K562 (cell line): ENCODE data around the gene ING2. TPM values are rescaled to one million over a fixed set of nuclear protein-coding genes. Genes with fewer than 3 reads are reported as not detected.
A peak's percentile ranks its signal among the peaks of the same experiment; 100 is the strongest.

Experiments
- ARID1B ChIP-seq: fragments of 450-650 bp; IDR thresholded peaks from 2 replicates; pipeline ENCODE4 v1.6.1; 2016; ENCODE audit warnings: antibody characterized with exemption, mild to moderate bottlenecking, inconsistent platforms
- ATF7 ChIP-seq: fragments of 450-650 bp; IDR thresholded peaks from 2 replicates; pipeline ENCODE4 v1.7.1; 2014; ENCODE audit warnings: mild to moderate bottlenecking, moderate library complexity
- CBX1 ChIP-seq: sonication (generic); IDR thresholded peaks from 2 replicates; pipeline ENCODE4 v1.6.1; 2016; ENCODE audit warnings: antibody characterized with exemption, low read depth, mild to moderate bottlenecking
- CC2D1A ChIP-seq: fragments of 450-650 bp; IDR thresholded peaks from 2 replicates; pipeline ENCODE4 v1.6.1; 2017; ENCODE audit warnings: mild to moderate bottlenecking
- ELF4 ChIP-seq: fragments of 450-650 bp; formaldehyde crosslinking; IDR thresholded peaks from 2 replicates; pipeline ENCODE4 v1.4.0; 2022; ENCODE audit warnings: missing genetic modification characterization
- HCFC1 ChIP-seq: IDR thresholded peaks from 2 replicates; pipeline ENCODE4 v1.6.1; 2012; ENCODE audit warnings: low read depth, low read length, improper control_type of control experiment
- KHSRP ChIP-seq: fragments of 450-650 bp; IDR thresholded peaks from 2 replicates; pipeline ENCODE4 v1.6.1; 2017
- MAZ ChIP-seq, 2 experiments: fragments of 450-650 bp in 1 of 2; sonication (generic) in 1 of 2; formaldehyde crosslinking; IDR thresholded peaks in 1 of 2; conservative IDR thresholded peaks in 1 of 2; 2 replicates each; pipeline versions ENCODE4 v1.4.0 to v1.5.0; 2020; ENCODE audit warnings: mild to moderate bottlenecking in 1 of 2, missing genetic modification reagents in 1 of 2
- MBD2 ChIP-seq: sonication (generic); IDR thresholded peaks from 2 replicates; pipeline ENCODE4 v1.6.1; 2016; ENCODE audit warnings: low read depth, borderline replicate concordance
- MCM2 ChIP-seq: fragments of 450-650 bp; IDR thresholded peaks from 2 replicates; pipeline ENCODE4 v1.6.1; 2017; ENCODE audit warnings: low read depth, mild to moderate bottlenecking
- MYNN ChIP-seq, 2 experiments: sonication (generic); formaldehyde crosslinking in 1 of 2; IDR thresholded peaks; 2 replicates each; pipeline versions ENCODE4 v1.5.0 to v1.6.1; 2016 to 2020; ENCODE audit warnings: antibody characterized with exemption in 1 of 2, missing genetic modification reagents in 1 of 2
- NFATC3 ChIP-seq: fragments of 450-650 bp; IDR thresholded peaks from 2 replicates; pipeline ENCODE4 v1.6.1; 2017; ENCODE audit warnings: mild to moderate bottlenecking
- NFRKB ChIP-seq: fragments of 450-650 bp; IDR thresholded peaks from 2 replicates; pipeline ENCODE4 v1.6.1; 2016; ENCODE audit warnings: low read depth
- SPI1 ChIP-seq: IDR thresholded peaks from 2 replicates; pipeline ENCODE4 v1.6.1; 2011; ENCODE audit warnings: low read depth, low read length, control low read depth, borderline replicate concordance
- SRSF7 ChIP-seq: fragments of 200-400 bp; formaldehyde crosslinking; optimal IDR thresholded peaks from 2 replicates; pipeline ENCODE3; 2017; ENCODE audit warnings: mild to moderate bottlenecking, low read depth, low read length
- TSC22D4 ChIP-seq: fragments of 450-650 bp; IDR thresholded peaks from 2 replicates; pipeline ENCODE4 v1.6.1; 2016; ENCODE audit warnings: missing genetic modification characterization, missing biosample characterization, control low read depth
- XRCC4 ChIP-seq: IDR thresholded peaks from one replicate; pipeline ENCODE4 v1.6.1; 2011; ENCODE audit not compliant: insufficient read depth, insufficient read length; ENCODE audit errors: extremely low read depth
- ZFP1 ChIP-seq: fragments of 450-650 bp; formaldehyde crosslinking; IDR thresholded peaks from 2 replicates; pipeline ENCODE4 v1.4.0; 2020; ENCODE audit warnings: mild to moderate bottlenecking, mixed read lengths
- ZFP30 ChIP-seq: fragments of 250-450 bp; sonication (Bioruptor Pico); IDR thresholded peaks from 2 replicates; pipeline ENCODE4 v1.8.0; 2022; ENCODE audit warnings: moderate library complexity, mild to moderate bottlenecking, inconsistent platforms, borderline replicate concordance
- ZKSCAN1 ChIP-seq: fragments of 150-350 bp; IDR thresholded peaks from 2 replicates; pipeline ENCODE4 v1.6.1; 2016; ENCODE audit warnings: low read depth, low read length
- ZNF197 ChIP-seq: fragments of 200-800 bp; sonication (Bioruptor generic); IDR thresholded peaks from 2 replicates; pipeline ENCODE4 v1.6.1; 2016; ENCODE audit warnings: low read depth, missing genetic modification characterization, missing compliant biosample characterization
- ZNF830 ChIP-seq: fragments of 250-450 bp; sonication (Bioruptor Pico); IDR thresholded peaks from 2 replicates; pipeline ENCODE4 v1.5.0; 2021; ENCODE audit warnings: mild to moderate bottlenecking
- ZZZ3 ChIP-seq: fragments of 450-650 bp; IDR thresholded peaks from 2 replicates; pipeline ENCODE4 v1.6.1; 2016; ENCODE audit warnings: antibody characterized with exemption, mild to moderate bottlenecking, moderate library complexity
- polyA plus RNA-seq, 8 experiments: library from polyadenylated mRNA; depleted of rRNA in 4 of 8; stranded (reverse) in 5 of 8; unstranded in 3 of 8; fragments of >200 nt; fragmentation: Nextera tagmentation in 2 of 8; fragmentation: Illumina TruSeq in 1 of 8; extraction: Ambion mirVana in 2 of 8; extraction: Trizol in 1 of 8; gene quantifications; 2 replicates each; pipeline versions ENCODE4 v1.2.1 to v1.2.3, GENCODE V29; 2011 to 2014; ENCODE audit warnings: inconsistent platforms in 1 of 8, missing spikeins in 1 of 8
- total RNA-seq, 7 experiments: library from RNA; depleted of rRNA in 6 of 7; stranded (reverse); fragments of >200 nt in 6 of 7; fragmentation: Illumina TruSeq in 2 of 7; extraction: Trizol in 2 of 7; gene quantifications; 2 replicates each; pipeline versions ENCODE4 v1.2.1 to v1.2.3, GENCODE V29; 2011 to 2021; ENCODE audit warnings: low replicate concordance in 1 of 7
- TF ChIP-seq, protein P1 (sequence below): fragments of 450-650 bp; formaldehyde crosslinking; IDR thresholded peaks from 2 replicates; pipeline ENCODE4 v1.4.0; 2020; ENCODE audit warnings: mild to moderate bottlenecking, moderate library complexity
- TF ChIP-seq, protein P2 (sequence below): fragments of 250-450 bp; sonication (Bioruptor Pico); IDR thresholded peaks from 2 replicates; pipeline ENCODE4 v1.8.0; 2022; ENCODE audit warnings: moderate library complexity, mild to moderate bottlenecking, inconsistent platforms
- TF ChIP-seq, protein P3 (sequence below): fragments of 250-450 bp; sonication (Bioruptor Pico); IDR thresholded peaks from 2 replicates; pipeline ENCODE4 v1.8.0; 2021; ENCODE audit warnings: moderate library complexity, mild to moderate bottlenecking, inconsistent platforms

ING2 gene
- total and polyA plus RNA-seq, 9 of the 15 experiments (the other 6 are each of a cell fraction or from before 2014, with no cell fraction given): 2.9 to 21.4 (median 12.4) TPM

DNA sequence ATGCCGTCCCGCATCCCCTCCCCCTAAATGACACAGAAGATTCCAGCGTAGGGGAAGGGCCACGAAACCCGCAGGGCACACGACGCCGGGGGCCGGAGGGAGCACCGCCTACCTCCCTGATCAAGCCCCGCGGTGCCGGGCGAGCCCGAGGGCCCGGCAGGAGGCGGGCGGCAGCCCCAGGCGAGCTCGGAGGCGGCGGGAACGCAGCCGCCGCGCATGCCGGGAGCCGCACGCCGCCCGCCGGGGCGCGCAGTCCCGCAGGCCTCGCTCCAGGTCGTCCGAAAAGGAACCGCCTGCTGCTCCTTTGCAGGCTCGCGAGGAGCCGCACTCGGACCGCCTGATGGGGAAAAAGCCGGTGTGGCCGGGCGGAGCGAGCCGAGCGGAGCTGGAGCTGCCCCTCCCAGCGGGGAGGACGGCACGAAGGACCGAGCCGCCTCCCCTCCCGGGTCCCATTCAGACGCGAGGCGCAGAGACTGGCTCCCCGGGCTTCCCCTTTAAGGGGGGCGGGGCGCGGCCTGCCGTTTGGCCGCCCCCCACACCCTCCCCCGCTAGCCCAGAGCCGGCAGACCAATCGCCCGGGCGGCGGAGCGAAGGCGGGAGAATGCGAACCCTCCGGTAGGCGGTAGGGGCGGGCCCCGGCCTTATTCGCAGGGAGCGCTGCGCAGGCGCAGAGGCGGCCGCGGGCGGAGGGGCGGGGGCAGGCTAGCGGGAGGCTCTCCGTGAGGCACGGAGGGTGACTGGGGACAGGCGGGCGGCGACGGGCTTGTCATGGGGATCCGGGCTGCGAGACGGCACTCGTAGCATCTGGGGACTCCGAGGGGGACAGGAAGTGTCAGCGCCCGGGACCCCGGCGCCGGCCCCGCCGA is 561 bp upstream of the ING2 start (continued):
- TF ChIP-seq ZZZ3: no peak
- no peak for TF ChIP-seq ZNF830 (CRISPR knock-in tag)
- TF ChIP-seq MCM2: no peak
- TF ChIP-seq ARID1B: no peak
- peak; percentile 99 for TF ChIP-seq NFATC3
- no peak for TF ChIP-seq CC2D1A
- TF ChIP-seq TSC22D4 (tag): no peak
- TF ChIP-seq MAZ (CRISPR knock-in tag; conservative IDR thresholded peaks at IDR 0.05 in 1 of 2, IDR thresholded peaks at IDR 0.05 in 1 of 2): peak; percentile 88 to 92; a peak in 3 of 4 replicates
- no peak for TF ChIP-seq XRCC4
- TF ChIP-seq ATF7: peak; percentile 73
- no peak for TF ChIP-seq ELF4
- TF ChIP-seq, protein P1, sequence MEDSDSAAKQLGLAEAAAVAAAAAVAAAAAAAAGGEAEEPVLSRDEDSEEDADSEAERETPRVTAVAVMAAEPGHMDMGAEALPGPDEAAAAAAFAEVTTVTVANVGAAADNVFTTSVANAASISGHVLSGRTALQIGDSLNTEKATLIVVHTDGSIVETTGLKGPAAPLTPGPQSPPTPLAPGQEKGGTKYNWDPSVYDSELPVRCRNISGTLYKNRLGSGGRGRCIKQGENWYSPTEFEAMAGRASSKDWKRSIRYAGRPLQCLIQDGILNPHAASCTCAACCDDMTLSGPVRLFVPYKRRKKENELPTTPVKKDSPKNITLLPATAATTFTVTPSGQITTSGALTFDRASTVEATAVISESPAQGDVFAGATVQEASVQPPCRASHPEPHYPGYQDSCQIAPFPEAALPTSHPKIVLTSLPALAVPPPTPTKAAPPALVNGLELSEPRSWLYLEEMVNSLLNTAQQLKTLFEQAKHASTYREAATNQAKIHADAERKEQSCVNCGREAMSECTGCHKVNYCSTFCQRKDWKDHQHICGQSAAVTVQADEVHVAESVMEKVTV (CRISPR knock-in tag): peak; percentile 60
- peak; percentile 75 for TF ChIP-seq SPI1
- peak; percentile 29; the same call in 1 of the 2 replicates for TF ChIP-seq ZKSCAN1
- no peak for TF ChIP-seq MYNN (IDR thresholded peaks at IDR 0.05)
- no peak for TF ChIP-seq MYNN (CRISPR knock-in tag; IDR thresholded peaks at IDR 0.05)
- no peak for TF ChIP-seq ZFP1 (CRISPR knock-in tag)
- no peak for TF ChIP-seq KHSRP
- peak; percentile 39; the same call in 1 of the 2 replicates for TF ChIP-seq HCFC1
- no peak for TF ChIP-seq ZNF197 (CRISPR knock-in tag)
- TF ChIP-seq, protein P2, sequence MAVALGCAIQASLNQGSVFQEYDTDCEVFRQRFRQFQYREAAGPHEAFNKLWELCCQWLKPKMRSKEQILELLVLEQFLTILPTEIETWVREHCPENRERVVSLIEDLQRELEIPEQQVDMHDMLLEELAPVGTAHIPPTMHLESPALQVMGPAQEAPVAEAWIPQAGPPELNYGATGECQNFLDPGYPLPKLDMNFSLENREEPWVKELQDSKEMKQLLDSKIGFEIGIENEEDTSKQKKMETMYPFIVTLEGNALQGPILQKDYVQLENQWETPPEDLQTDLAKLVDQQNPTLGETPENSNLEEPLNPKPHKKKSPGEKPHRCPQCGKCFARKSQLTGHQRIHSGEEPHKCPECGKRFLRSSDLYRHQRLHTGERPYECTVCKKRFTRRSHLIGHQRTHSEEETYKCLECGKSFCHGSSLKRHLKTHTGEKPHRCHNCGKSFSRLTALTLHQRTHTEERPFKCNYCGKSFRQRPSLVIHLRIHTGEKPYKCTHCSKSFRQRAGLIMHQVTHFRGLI (CRISPR knock-in tag): no peak
- no peak for TF ChIP-seq SRSF7
- no peak for TF ChIP-seq NFRKB
- TF ChIP-seq MBD2: no peak
- TF ChIP-seq ZFP30: no peak
- TF ChIP-seq, protein P3, sequence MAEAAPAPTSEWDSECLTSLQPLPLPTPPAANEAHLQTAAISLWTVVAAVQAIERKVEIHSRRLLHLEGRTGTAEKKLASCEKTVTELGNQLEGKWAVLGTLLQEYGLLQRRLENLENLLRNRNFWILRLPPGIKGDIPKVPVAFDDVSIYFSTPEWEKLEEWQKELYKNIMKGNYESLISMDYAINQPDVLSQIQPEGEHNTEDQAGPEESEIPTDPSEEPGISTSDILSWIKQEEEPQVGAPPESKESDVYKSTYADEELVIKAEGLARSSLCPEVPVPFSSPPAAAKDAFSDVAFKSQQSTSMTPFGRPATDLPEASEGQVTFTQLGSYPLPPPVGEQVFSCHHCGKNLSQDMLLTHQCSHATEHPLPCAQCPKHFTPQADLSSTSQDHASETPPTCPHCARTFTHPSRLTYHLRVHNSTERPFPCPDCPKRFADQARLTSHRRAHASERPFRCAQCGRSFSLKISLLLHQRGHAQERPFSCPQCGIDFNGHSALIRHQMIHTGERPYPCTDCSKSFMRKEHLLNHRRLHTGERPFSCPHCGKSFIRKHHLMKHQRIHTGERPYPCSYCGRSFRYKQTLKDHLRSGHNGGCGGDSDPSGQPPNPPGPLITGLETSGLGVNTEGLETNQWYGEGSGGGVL (CRISPR knock-in tag): no peak
- peak; percentile 69 for TF ChIP-seq CBX1
